ENCODE results near the gene TOR2A.
A peak's percentile ranks its signal among the peaks of the same experiment; 100 is the strongest.
"Not testable (repeated sequence)": the region's sequence is repeated elsewhere in the genome, so short reads cannot be mapped to it uniquely, and the experiment has no call there.

The TOR2A gene

GRCh38 chr9:127765418-127765817 is 30.3 kb upstream of the TOR2A start:
- H3K27me3 ChIP-seq (replicated peaks; ENCODE audit: control insufficient read depth, insufficient read depth, low read length), result no peaks in the 10 kb centered on the region
- no peak overlapping the region for H3K4me3 ChIP-seq (replicated peaks; ENCODE audit: low read depth, low read length)
- DNase-seq (ENCODE audit: extremely low read depth, insufficient read length), result no peak
- H3K36me3 ChIP-seq (ENCODE audit: control insufficient read depth, insufficient read depth, low read length), result peaks cover 16% of the 10 kb centered on the region
- TF ChIP-seq, protein P1, sequence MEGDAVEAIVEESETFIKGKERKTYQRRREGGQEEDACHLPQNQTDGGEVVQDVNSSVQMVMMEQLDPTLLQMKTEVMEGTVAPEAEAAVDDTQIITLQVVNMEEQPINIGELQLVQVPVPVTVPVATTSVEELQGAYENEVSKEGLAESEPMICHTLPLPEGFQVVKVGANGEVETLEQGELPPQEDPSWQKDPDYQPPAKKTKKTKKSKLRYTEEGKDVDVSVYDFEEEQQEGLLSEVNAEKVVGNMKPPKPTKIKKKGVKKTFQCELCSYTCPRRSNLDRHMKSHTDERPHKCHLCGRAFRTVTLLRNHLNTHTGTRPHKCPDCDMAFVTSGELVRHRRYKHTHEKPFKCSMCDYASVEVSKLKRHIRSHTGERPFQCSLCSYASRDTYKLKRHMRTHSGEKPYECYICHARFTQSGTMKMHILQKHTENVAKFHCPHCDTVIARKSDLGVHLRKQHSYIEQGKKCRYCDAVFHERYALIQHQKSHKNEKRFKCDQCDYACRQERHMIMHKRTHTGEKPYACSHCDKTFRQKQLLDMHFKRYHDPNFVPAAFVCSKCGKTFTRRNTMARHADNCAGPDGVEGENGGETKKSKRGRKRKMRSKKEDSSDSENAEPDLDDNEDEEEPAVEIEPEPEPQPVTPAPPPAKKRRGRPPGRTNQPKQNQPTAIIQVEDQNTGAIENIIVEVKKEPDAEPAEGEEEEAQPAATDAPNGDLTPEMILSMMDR (IDR thresholded peaks at IDR 0.05; ENCODE audit: insufficient read depth, low read length, poor library complexity, severe bottlenecking), result no peak

- DNase-seq (ENCODE audit: extremely low read depth, insufficient read length), result no peak
- H3K27me3 ChIP-seq (replicated peaks; ENCODE audit: control insufficient read depth, insufficient read depth, low read length), result no peaks in the 10 kb centered on the region
- no peak overlapping the region for H3K4me3 ChIP-seq (replicated peaks; ENCODE audit: low read depth, low read length)
- TF ChIP-seq, protein P1 (IDR thresholded peaks at IDR 0.05; ENCODE audit: insufficient read depth, low read length, poor library complexity, severe bottlenecking), result peak; percentile 47
- peaks cover 16% of the 10 kb centered on the region for H3K36me3 ChIP-seq (ENCODE audit: control insufficient read depth, insufficient read depth, low read length)
Observed at GRCh38 chr9:127763918-127764384, 28.9 kb upstream of the TOR2A start.

DNA sequence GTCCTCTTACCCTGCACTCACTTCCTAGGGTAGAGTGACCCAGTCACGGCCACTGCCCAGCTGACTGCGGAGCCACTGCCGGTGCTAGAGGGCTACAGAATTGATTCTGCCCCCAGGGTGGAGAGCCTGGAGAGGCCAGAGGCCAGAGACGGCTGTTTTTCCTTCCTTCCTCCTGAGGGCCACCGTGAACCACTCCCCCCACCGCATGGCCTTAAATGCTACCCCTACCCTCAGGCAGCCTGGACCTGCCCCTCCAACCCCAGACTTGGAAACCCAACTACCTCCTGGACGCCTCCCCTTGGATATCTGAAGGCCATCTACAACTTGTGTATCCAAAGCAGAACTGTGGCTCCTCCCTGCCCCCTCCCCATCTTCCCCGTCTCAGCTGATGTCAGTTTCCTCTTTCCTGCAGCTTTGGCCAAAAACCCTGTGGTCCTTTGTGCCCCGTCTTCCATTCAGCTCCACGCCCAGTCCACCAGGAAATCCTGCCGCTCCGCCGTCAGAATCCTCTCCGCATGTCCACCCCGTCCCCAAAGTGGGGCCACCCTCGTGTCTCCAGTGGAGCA is 27.1 kb upstream of the TOR2A start:
- Histone ChIP-seq H3K4me3 (replicated peaks; ENCODE audit: low read depth, low read length) (no peak overlapping the region), H3K27me3 (replicated peaks; ENCODE audit: control insufficient read depth, insufficient read depth, low read length) (no peaks in the 10 kb centered on the region), H3K36me3 (ENCODE audit: control insufficient read depth, insufficient read depth, low read length) (peaks cover 15% of the 10 kb centered on the region)
- TF ChIP-seq, protein P1 (IDR thresholded peaks at IDR 0.05; ENCODE audit: insufficient read depth, low read length, poor library complexity, severe bottlenecking), result no peak
- no peak for DNase-seq (ENCODE audit: extremely low read depth, insufficient read length)

GRCh38 chr9:127761491-127761956 is 26.4 kb upstream of the TOR2A start:
- DNase-seq (ENCODE audit: extremely low read depth, insufficient read length), result no peak
- Histone ChIP-seq H3K4me3 (replicated peaks; ENCODE audit: low read depth, low read length) (no peak overlapping the region), H3K27me3 (replicated peaks; ENCODE audit: control insufficient read depth, insufficient read depth, low read length) (no peaks in the 10 kb centered on the region), H3K36me3 (ENCODE audit: control insufficient read depth, insufficient read depth, low read length) (peaks cover 9% of the 10 kb centered on the region)
- TF ChIP-seq, protein P1 (IDR thresholded peaks at IDR 0.05; ENCODE audit: insufficient read depth, low read length, poor library complexity, severe bottlenecking), result no peak

DNA sequence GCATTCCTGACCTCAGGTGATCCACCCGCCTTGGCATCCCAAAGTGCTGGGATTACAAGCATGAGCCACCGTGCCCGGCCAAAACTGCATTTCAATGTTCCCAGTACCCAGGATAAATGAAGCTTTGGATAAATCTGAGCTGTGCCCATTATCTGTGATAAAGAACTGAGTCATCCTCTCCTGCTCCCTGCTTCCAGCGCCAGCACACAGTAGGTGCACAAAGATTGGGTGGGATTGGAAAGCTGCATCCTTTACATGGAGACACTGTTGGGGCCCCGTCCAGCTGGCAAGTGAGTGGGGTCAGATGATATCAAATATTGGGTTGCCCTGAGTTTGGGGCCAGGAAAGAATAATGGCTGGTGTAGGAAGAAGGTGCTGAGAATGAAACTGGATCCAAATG is 26.0 kb upstream of the TOR2A start:
- TF ChIP-seq, protein P1 (IDR thresholded peaks at IDR 0.05; ENCODE audit: insufficient read depth, low read length, poor library complexity, severe bottlenecking), result no peak
- Histone ChIP-seq H3K36me3 (ENCODE audit: control insufficient read depth, insufficient read depth, low read length) (peaks cover 9% of the 10 kb centered on the region), H3K27me3 (replicated peaks; ENCODE audit: control insufficient read depth, insufficient read depth, low read length) (no peaks in the 10 kb centered on the region), H3K4me3 (replicated peaks; ENCODE audit: low read depth, low read length) (no peak overlapping the region)
- DNase-seq (ENCODE audit: extremely low read depth, insufficient read length), result no peak

DNA sequence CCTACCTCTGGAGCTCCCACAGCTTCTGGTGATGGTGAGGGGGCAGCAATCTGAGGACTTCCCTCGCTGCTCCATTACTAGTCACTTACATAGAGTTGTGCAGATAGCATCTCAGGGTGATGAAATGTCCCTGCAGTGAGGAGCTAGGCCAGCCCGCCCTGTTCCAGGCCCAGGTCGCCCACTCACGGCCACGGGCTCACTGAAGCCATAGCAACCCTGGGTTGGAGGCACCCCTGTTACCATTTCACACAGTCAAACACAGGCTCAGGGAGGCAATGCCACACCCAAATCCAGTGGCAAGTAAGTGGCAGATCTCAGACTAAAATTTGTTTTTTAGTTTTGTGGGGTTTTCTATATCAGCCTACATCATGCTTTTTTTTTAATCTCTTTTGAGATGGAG is 23.7 kb upstream of the TOR2A start:
- no peak for DNase-seq (ENCODE audit: extremely low read depth, insufficient read length)
- no peaks in the 10 kb centered on the region for H3K27me3 ChIP-seq (replicated peaks; ENCODE audit: control insufficient read depth, insufficient read depth, low read length)
- TF ChIP-seq, protein P1 (IDR thresholded peaks at IDR 0.05; ENCODE audit: insufficient read depth, low read length, poor library complexity, severe bottlenecking), result no peak
- no peak overlapping the region for H3K4me3 ChIP-seq (replicated peaks; ENCODE audit: low read depth, low read length)
- H3K36me3 ChIP-seq (ENCODE audit: control insufficient read depth, insufficient read depth, low read length), result peaks cover 5% of the 10 kb centered on the region

DNA sequence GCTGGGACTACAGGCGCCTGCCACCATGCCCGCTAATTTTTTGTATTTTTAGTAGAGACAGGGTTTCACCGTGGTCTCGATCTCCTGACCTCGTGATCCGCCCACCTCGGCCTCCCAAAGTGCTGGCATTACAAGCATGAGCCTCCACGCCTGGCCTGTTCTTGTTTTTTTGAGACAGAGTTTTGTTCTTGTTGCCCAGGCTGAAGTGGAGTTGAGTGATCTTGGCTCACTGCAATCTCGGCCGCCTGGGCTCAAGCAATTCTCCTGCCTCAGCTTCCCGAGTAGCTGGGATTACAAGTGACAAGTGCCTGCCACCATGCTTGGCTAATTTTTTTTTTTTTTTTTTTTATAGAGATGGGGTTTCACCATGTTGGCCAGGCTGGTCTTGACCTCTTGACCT is 21.7 kb upstream of the TOR2A start:
- H3K27me3 ChIP-seq (replicated peaks; ENCODE audit: control insufficient read depth, insufficient read depth, low read length); H3K4me3 ChIP-seq (replicated peaks; ENCODE audit: low read depth, low read length); DNase-seq (ENCODE audit: extremely low read depth, insufficient read length); H3K36me3 ChIP-seq (ENCODE audit: control insufficient read depth, insufficient read depth, low read length): not testable (repeated sequence)
